PC-3 (cell line): ENCODE results near the gene SLC35D2.

Source experiments
- CTCF ChIP-seq: fragments of 300-600 bp; sonication (generic); conservative IDR thresholded peaks from 2 replicates; pipeline ENCODE4 v1.5.1; 2017; ENCODE audit warnings: antibody characterized with exemption, low read depth, mild to moderate bottlenecking, low read length
- EZH2phosphoT487 ChIP-seq: fragments of 300-600 bp; sonication (generic); IDR thresholded peaks from 2 replicates; pipeline ENCODE4 v1.6.1; 2018; ENCODE audit warnings: mild to moderate bottlenecking, antibody characterized with exemption, low read length, borderline replicate concordance

GRCh38 chr9:96350866-96351265 is 32.6 kb downstream of the SLC35D2 start:
- TF ChIP-seq CTCF (no peak), EZH2phosphoT487 (no peak)
